Stimulated activated CD8-positive, alpha-beta memory T cell treated with anti-CD3 and anti-CD28 coated beads, Interleukin-12 subunit alpha, Interleukin-12 subunit beta, amount 100 ng/mL, for 1 hour (primary cell): ENCODE data around the gene ZNRD2.
A peak's percentile ranks its signal among the peaks of the same experiment; 100 is the strongest.

ENCODE experiments used
- DNase-seq: peaks from one replicate; pipeline ENCODE4 v3.0.0-alpha.2; 2020; ENCODE audit warnings: low read depth

The ZNRD2 gene

GRCh38 chr11:65610404-65610803, 40.1 kb downstream of the ZNRD2 start:
- no peak for DNase-seq

- DNase-seq: no peak
Measured at GRCh38 chr11:65611028-65611757, 40.9 kb downstream of the ZNRD2 start.

- no peak for DNase-seq
Measured at GRCh38 chr11:65611758-65612603, 41.7 kb downstream of the ZNRD2 start.

- DNase-seq: no peak
Measured at GRCh38 chr11:65612691-65613090, 42.4 kb downstream of the ZNRD2 start.

DNA sequence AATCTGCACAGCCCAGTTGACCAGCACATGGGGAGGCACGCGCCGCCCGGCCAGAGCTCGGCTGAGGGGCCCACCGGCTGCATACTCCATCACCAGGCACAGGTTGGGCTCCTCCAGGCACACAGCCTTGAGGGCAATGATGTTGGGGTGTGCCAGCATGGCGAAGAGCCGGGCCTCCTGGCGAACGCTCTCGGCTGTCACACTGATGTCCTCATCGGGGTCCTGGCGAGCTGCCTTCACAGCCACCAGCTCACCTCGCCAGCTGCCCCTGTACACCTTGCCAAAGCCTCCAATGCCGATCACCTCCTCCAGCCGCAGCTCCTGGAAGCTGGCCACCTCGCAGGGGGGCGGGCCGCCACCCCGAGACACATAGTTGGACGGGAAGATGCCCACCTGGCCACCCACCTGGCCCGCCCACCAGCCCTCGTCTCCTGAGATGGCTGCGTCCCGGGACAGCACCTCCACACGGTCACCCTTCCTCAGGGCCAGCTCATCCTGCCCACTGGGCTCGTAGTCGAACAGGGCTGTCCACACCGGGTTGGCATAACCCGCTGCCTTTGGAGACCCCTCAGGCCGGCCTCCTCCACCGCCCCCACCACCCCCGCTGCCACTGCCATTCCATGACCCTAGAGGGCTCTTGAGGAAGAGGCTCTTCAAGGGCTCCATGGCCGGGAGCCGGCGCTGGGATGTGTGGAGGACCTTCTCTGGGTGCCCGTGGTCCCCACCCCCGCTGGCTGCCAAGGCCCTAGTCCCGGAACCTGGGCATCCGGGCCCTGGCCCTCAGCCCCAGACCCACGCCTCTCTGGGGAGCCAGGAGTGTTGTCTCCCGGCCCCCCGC, 43.0 kb downstream of the ZNRD2 start:
- DNase-seq: no peak

GRCh38 chr11:65615229-65615949, 45.1 kb downstream of the ZNRD2 start, which contains the start of gene PCNX3:
Gene PCNX3, plus strand, starts transcription at chr11:65615776. Its CDS starts 536 bp downstream, at chr11:65616312.
- peak; percentile 100 for DNase-seq

DNA sequence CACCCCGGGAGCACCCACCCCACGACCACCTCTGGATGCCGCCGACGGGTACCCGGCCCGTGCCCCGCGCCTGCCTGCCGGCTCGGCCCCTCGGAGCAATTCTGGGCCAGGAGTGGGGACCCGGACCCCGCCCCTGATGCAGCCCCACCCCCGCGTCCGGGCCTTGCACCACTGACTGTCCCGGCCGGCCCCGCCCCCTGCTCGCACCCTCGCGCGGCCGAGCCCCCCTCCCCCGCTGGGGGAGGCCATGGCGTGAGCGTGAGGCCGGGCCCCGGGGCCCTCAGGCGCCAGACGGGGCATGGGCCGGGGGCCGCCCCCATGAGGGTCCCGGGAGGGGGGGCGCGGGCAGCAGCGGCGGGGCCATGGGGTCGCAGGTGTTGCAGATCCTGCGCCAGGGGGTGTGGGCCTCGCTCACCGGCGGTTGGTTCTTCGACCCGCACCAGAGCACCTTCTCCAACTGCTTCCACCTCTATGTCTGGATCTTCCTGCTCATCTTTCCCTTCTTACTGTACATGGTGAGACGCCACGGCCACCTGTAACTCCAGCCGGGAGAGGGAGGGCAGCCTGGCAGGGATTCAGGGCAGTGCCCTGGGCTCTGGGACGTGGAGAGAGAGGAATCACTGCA, 45.8 kb downstream of the ZNRD2 start:
- no peak for DNase-seq

- DNase-seq: no peak
Measured at GRCh38 chr11:65616575-65617001, 46.3 kb downstream of the ZNRD2 start.

GRCh38 chr11:65617136-65617850, 47.0 kb downstream of the ZNRD2 start:
- no peak for DNase-seq

DNA sequence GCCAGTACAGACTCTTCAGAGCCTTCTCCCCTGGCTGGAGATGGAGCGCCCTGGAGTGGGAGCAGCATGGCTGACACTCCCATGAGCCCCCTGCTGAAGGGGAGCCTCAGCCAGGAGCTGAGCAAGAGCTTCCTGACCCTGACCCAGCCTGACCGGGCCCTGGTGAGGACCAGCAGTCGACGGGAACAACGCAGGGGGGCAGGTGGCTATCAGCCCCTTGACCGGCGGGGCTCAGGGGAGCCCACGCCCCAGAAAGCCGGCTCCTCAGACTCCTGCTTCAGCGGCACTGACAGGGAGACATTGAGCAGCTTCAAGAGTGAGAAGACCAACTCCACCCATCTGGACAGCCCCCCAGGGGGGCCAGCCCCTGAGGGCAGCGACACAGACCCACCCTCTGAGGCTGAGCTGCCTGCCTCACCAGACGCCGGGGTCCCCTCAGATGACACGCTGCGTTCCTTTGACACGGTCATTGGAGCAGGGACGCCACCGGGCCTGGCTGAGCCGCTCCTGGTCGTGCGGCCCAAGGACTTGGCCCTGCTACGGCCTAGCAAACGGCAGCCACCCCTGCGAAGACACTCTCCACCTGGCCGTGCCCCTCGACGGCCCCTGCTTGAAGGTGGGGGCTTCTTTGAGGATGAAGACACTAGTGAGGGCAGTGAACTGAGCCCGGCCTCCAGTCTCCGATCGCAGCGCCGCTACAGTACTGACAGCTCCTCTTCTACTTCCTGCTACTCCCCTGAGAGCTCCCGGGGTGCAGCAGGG, 47.9 kb downstream of the ZNRD2 start:
- DNase-seq: no peak

DNA sequence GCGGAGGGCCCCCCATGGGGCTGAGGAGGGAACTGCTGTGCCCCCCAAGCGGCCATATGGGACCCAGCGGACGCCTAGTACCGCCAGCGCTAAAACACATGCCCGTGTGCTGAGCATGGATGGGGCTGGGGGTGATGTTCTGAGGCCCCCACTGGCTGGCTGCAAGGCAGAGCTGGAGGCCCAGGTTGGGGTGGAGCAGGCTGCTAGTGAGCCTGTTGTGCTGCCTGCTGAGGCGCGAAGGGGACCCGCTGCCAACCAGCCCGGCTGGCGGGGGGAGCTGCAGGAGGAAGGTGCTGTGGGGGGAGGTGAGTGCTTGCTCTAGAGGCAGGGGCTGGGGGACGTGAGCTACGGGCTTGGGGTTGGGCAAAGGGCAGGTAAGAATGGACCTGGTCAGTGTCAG, 48.5 kb downstream of the ZNRD2 start:
- no peak for DNase-seq

- no peak for DNase-seq
Measured at GRCh38 chr11:65619281-65619928, 49.1 kb downstream of the ZNRD2 start.

- DNase-seq: no peak
Measured at GRCh38 chr11:65620666-65621065, 50.4 kb downstream of the ZNRD2 start.

DNA sequence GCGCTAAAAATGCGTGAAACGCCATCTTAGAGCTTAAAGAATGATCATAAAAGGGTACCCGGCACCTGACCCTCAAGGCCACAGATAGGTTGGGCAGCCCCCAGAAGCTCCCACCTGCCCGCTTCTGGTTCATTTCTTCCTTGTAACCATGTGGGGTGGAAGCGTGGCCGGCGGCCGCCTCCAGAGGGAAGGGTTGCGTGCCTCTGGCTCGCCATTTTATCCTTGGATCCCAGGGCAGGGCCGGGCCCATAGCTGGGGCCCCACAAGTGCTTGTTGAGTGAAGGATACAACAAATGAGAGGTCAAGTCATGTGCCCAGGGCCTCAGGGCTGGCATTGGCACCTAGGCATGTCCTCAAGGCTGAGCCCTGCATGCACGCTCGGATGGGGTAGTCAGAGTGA, 51.2 kb downstream of the ZNRD2 start:
- DNase-seq: no peak
